Thyroid gland (tissue), 4 donors: ENCODE measurements around the gene LRRC51. TPM values are rescaled to one million over a fixed set of nuclear protein-coding genes. Genes with fewer than 3 reads are reported as not detected.

Experiments
- DNase-seq, 2 donors: peaks; one replicate each; pipeline ENCODE4 v3.0.0-alpha.2; 2019
- H3K27ac ChIP-seq, 3 donors: fragments of 200-600 bp; sonication (generic); 1 replicate in 2 of 3; 2 replicates in 1 of 3; pipeline ENCODE4 v1.5.1; 2016 to 2019; ENCODE audit warnings: mild to moderate bottlenecking in 1 of 3, moderate library complexity in 1 of 3
- H3K27me3 ChIP-seq: fragments of 200-600 bp; sonication (generic); one replicate; pipeline ENCODE4 v1.5.1; 2019
- H3K36me3 ChIP-seq, 2 donors: fragments of 200-600 bp; sonication (generic); one replicate each; pipeline ENCODE4 v1.5.1; 2016 to 2019
- H3K4me1 ChIP-seq, 2 donors: fragments of 200-600 bp; sonication (generic); one replicate each; pipeline ENCODE4 v1.5.1; 2017 to 2019
- H3K4me3 ChIP-seq, 3 donors: fragments of 200-600 bp; sonication (generic); replicated peaks in 1 of 3; 1 replicate in 2 of 3; 2 replicates in 1 of 3; pipeline ENCODE4 v1.5.1; 2016; ENCODE audit warnings: mild to moderate bottlenecking in 1 of 3
- H3K9me3 ChIP-seq: fragments of 200-600 bp; sonication (generic); one replicate; pipeline ENCODE4 v1.5.1; 2017
- POLR2A ChIP-seq, 2 donors: fragments of 450-650 bp; IDR thresholded peaks; one replicate each; pipeline ENCODE4 v1.6.1; 2017; ENCODE audit warnings: antibody characterized with exemption in 2 of 2, mild to moderate bottlenecking in 2 of 2, moderate library complexity in 1 of 2
- WGBS, 2 donors: methylation state at CpG; one replicate each; pipeline ENCODE4 v1.1.5; 2017; 5-methylcytosine and 5-hydroxymethylcytosine counted together
- intact Hi-C: fragments of 100-400 bp; cut with DNase I; formaldehyde crosslinking; loops from one replicate; pipeline ENCODE4 v1.15.1; 2023
- total RNA-seq, 4 donors: library from RNA; depleted of rRNA; stranded (reverse); fragments of >200 nt; gene quantifications; one replicate each; pipeline ENCODE4 v1.2.3, GENCODE V29; 2016
- TF ChIP-seq, protein P1 (sequence below), 6 experiments: fragments of 200-600 bp in 3 of 6; fragments of 450-650 bp in 3 of 6; sonication (generic) in 3 of 6; IDR thresholded peaks; one replicate each; pipeline ENCODE4 v1.5.1; 2016 to 2019; ENCODE audit warnings: antibody characterized with exemption in 6 of 6, mild to moderate bottlenecking in 2 of 6, inconsistent platforms in 1 of 6, moderate library complexity in 1 of 6

Gene LRRC51
- total RNA-seq, 4 donors from 2014 or later, result 13.0 to 24.5 (median 14.1) TPM

DNA sequence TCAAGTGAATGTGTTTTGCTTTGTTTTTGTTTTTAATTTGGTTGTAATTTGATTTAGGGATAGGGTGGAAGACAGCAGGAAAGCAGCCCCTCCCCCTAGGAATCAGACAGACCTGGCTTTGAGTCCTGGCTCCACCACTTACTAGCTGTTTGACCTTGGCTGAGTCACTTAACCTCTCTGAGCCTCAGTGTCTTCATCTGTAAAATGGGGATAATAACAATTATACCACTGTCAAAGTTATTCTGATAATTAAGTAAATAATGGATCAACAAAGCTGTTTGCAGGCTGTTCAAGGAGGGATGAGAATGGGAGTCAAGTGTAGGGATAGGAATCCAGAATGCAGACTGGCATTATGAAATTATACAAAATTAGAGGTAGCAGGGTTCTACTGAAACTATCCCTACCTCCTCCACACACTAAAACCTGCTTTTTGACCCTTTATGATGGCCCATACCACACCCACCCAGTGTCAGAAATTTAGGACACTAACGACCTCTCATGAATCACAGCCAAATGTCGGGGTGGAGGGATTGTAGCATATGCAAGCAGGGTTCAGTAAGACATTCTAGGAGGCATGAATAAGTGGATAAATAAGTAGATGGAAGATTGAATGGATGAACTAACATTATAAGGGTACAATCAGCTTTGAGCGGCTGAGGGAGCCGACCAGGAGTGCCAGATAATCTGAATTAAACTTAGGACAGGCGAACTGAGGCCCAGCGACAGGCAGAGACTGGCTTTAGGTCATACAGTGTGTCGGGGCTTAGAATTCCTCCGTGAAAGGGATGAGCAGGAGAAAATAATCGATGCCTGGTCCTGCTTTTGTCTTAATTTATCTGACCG lies 30.9 kb downstream of the LRRC51 start:
- 2 to 3% methylated on average over 9 to 10 of the region's 10 CpGs for WGBS, 2 donors
- no peak for DNase-seq
- Histone ChIP-seq H3K27ac (peak overlapping the region; percentile 92 to 98 (median 98)), H3K4me1 (peaks cover 9 to 15% of the 10 kb centered on the region in 2 donors), H3K9me3 (no peaks in the 10 kb centered on the region), H3K36me3 (no peaks in the 10 kb centered on the region), H3K4me3 (peak overlapping the region in 2 of 3 donors; percentile 4 to 26), H3K27me3 (no peaks in the 10 kb centered on the region)
- intact Hi-C loops, result no loop called here
- TF ChIP-seq POLR2A (IDR thresholded peaks at IDR 0.05), result no peak
- TF ChIP-seq, protein P1, sequence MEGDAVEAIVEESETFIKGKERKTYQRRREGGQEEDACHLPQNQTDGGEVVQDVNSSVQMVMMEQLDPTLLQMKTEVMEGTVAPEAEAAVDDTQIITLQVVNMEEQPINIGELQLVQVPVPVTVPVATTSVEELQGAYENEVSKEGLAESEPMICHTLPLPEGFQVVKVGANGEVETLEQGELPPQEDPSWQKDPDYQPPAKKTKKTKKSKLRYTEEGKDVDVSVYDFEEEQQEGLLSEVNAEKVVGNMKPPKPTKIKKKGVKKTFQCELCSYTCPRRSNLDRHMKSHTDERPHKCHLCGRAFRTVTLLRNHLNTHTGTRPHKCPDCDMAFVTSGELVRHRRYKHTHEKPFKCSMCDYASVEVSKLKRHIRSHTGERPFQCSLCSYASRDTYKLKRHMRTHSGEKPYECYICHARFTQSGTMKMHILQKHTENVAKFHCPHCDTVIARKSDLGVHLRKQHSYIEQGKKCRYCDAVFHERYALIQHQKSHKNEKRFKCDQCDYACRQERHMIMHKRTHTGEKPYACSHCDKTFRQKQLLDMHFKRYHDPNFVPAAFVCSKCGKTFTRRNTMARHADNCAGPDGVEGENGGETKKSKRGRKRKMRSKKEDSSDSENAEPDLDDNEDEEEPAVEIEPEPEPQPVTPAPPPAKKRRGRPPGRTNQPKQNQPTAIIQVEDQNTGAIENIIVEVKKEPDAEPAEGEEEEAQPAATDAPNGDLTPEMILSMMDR (IDR thresholded peaks at IDR 0.05), result peak in 1 of 6 experiments; percentile 10

DNA sequence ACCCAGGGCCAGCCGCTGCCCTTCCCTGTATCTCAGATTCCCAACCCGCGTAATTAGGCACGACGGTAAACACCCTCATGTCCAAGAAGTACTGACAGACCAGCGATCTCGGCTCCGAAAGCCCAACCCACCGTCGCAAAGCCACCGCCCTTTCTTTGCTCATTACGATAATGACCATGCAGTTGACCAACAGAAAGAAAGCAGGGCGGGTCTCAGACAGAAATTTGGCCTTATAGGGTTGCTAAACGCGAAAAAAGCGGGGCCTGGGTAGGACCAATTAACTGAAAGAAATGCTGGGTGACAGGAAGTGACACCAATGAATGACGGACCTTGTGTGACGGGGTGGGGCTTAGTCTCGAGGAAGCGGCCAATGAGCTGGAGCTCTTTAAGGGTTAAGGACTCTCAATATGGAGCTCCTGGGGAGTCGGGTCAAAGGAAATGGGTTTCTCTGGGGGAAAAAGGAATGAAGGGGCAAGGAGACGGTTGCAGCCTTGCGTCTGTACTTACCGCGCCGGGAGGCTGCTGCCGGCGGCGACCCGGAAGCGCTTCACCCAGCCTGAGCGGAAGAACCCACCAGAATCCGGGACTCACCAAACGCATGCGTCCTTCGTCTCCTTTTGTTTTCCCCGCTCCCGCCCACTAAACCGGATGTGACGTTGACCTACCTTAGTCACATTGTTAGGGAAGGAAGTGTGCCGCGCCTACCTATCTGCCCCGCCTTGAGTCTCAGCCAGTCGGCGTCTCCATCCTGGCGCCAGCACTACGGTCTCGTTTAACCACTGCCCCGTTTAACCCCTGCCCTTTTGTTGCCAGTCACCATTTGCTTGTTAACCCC lies 31.7 kb downstream of the LRRC51 start, which contains the start of gene ANAPC15:
Gene ANAPC15, minus strand, starts transcription at position 553 of the 835 bp plus-strand sequence. CDS start 1,419 bp downstream, outside the sequence.
- Histone ChIP-seq H3K4me1 (peaks cover 9 to 15% of the 10 kb centered on the region in 2 donors), H3K36me3 (no peaks in the 10 kb centered on the region), H3K4me3 (peak within 1 kb of the TSS in 2 of 3 donors; percentile 4 to 44), H3K27ac (peak within 1 kb of the TSS; percentile 92 to 98 (median 98)), H3K9me3 (no peaks in the 10 kb centered on the region), H3K27me3 (no peaks in the 10 kb centered on the region)
- DNase-seq, result peak; percentile 99 to 100
- WGBS, 2 donors, result 1% methylated on average over 40 to 49 of the region's 49 CpGs
- intact Hi-C loops, result no loop called here
- TF ChIP-seq POLR2A (IDR thresholded peaks at IDR 0.05), result peak; percentile 82 to 99
- TF ChIP-seq, protein P1 (IDR thresholded peaks at IDR 0.05), result peak in 1 of 6 experiments; percentile 10

DNA sequence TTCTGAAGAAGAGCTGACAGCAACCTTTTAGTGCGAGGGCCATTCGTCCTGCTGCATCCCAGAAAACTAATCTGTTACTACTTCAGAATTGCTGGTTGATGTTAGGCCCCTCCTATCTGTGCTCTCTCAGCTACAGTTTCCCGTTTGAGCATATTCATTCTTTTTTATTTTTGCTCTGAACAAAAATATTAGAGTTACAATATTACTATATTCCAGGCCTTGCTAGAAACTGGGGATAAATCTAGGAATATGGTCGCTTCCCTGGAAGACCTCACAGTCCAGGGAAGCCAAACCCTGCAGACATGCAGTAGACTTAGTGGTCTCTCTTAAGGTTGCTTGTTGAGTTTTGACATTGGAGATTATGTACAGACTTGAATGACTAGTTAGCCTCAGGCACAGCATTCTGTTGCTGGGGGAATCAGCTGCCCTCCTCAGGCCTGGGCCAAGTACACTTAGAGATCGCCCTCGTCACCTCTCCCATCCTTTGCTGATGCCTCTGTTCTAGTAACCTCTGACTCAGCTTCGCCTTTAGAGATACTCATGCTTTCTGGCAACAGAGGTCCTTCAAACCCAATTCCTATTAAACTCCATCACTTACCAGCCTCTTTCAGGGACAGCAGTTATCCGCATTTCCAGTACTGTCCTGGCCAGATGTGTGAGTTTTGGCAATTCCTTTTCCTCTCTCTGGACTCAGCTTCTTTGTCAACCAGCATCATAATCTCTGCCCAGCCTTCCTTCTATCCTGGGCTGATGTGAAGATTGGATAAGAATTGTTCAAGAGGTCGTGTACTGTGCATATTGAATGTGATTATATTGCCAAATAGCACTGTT lies 32.5 kb downstream of the LRRC51 start:
- Histone ChIP-seq H3K36me3 (no peaks in the 10 kb centered on the region), H3K4me1 (peaks cover 9 to 17% of the 10 kb centered on the region in 2 donors), H3K27me3 (no peaks in the 10 kb centered on the region), H3K9me3 (no peaks in the 10 kb centered on the region), H3K27ac (peak overlapping the region; percentile 90 to 98 (median 98)), H3K4me3 (peak overlapping the region in 1 of 3 donors; percentile 44)
- intact Hi-C loops, result no loop called here
- DNase-seq, result no peak
- no peak for TF ChIP-seq POLR2A (IDR thresholded peaks at IDR 0.05)
- TF ChIP-seq, protein P1 (IDR thresholded peaks at IDR 0.05), result no peak
- 64 to 65% methylated on average over 9 of the region's 9 CpGs for WGBS, 2 donors

DNA sequence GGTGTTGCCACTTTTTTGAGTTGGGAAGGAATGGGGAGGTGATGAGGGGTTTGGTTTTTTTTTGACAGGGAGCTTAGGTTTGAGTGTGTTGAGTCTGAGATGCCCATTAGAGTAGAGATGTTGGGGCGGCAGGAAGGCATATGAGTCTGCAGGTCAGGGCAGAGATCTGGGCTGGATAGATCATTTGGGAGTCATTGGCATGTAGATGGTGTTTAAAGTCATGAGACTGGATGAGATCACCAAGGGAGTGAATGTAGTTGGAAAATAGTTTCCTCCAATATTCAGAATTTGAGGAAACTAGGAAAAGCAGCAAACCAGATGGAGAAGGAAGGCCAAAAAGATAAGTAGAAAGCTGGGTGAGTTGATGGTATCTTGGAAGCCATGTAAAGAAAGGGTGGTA lies 33.9 kb downstream of the LRRC51 start:
- DNase-seq, result no peak
- TF ChIP-seq, protein P1 (IDR thresholded peaks at IDR 0.05), result no peak
- TF ChIP-seq POLR2A (IDR thresholded peaks at IDR 0.05), result no peak
- Histone ChIP-seq H3K4me3 (no peak overlapping the region), H3K9me3 (no peaks in the 10 kb centered on the region), H3K27me3 (no peaks in the 10 kb centered on the region), H3K4me1 (peaks cover 9 to 22% of the 10 kb centered on the region in 2 donors), H3K36me3 (no peaks in the 10 kb centered on the region), H3K27ac (no peak overlapping the region)
- intact Hi-C loops, result no loop called here
- WGBS, 2 donors, result 97 to 100% methylated on average over 1 of the region's 1 CpG
